T-helper 2 cell treated with Interferon-gamma antibody and Interleukin-4, amounts not matched to agents 100 ng/mL and 5 ng/mL, for 36 hours (primary cell): ENCODE results near the gene MEIG1. TPM values are rescaled to one million over a fixed set of nuclear protein-coding genes. Genes with fewer than 3 reads are reported as not detected.

ENCODE experiments used
- total RNA-seq: library from RNA; stranded (reverse); gene quantifications from 2 replicates; pipeline ENCODE4 v1.2.3, GENCODE V29; 2022

MEIG1 gene
- total RNA-seq, 1 donor from 2014 or later, result 0.55 TPM

Other genes starting within 250 kb of the MEIG1 start
- gene FAM107B, start 184.5 kb upstream of the MEIG1 start, total RNA-seq, result 161 TPM in 2 replicates
- gene CDNF, start 121.4 kb upstream of the MEIG1 start, total RNA-seq, result 0.34 and 0.48 TPM in 2 replicates
- gene HSPA14, start 121.1 kb upstream of the MEIG1 start, total RNA-seq, result 30.4 and 31.2 TPM in 2 replicates
- gene MSANTD7, start 121.1 kb upstream of the MEIG1 start, total RNA-seq, result 17.9 and 18.0 TPM in 2 replicates
- 30.4 and 35.9 TPM in 2 replicates for gene SUV39H2, start 80.5 kb upstream of the MEIG1 start, total RNA-seq
- gene DCLRE1C, start 5.3 kb upstream of the MEIG1 start, total RNA-seq, result 38.5 and 41.9 TPM in 2 replicates
- 0.18 TPM in 1 of 2 replicates, not detected in the other for gene OLAH, start 84.6 kb downstream of the MEIG1 start, total RNA-seq
- 3.0 and 3.2 TPM in 2 replicates for gene ACBD7, start 129.4 kb downstream of the MEIG1 start, total RNA-seq
- gene RPP38, start 138.0 kb downstream of the MEIG1 start, total RNA-seq, result 16.3 and 16.4 TPM in 2 replicates
- 50.1 and 56.2 TPM in 2 replicates for gene NMT2, start 209.3 kb downstream of the MEIG1 start, total RNA-seq